ENCODE measurements around the gene NUP37. TPM values are rescaled to one million over a fixed set of nuclear protein-coding genes. Genes with fewer than 3 reads are reported as not detected.
"Not testable (repeated sequence)": the region's sequence is repeated elsewhere in the genome, so short reads cannot be mapped to it uniquely, and the experiment has no call there.

Gene NUP37, protein sequence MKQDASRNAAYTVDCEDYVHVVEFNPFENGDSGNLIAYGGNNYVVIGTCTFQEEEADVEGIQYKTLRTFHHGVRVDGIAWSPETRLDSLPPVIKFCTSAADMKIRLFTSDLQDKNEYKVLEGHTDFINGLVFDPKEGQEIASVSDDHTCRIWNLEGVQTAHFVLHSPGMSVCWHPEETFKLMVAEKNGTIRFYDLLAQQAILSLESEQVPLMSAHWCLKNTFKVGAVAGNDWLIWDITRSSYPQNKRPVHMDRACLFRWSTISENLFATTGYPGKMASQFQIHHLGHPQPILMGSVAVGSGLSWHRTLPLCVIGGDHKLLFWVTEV
- 10 to 100 TPM; 12.6 to 16.1 TPM for total RNA-seq
- polyA plus RNA-seq, result 1 to 10 TPM; 9.5 to 9.7 TPM
- long read RNA-seq, donor 1, transcript NUP37-209 (10 exons, 2,372 nt), result major isoform, 12 of 17 reads
- long read RNA-seq, donor 1, partial matches to known transcripts, result 1 of 17 reads
- long read RNA-seq, donor 1, other reads (novel, unspliced or antisense), result 2 of 17 reads
- long read RNA-seq, donor 2, partial matches to known transcripts, result 0 of 1 reads
- long read RNA-seq, donor 2, other reads (novel, unspliced or antisense), result 0 of 1 reads

DNA sequence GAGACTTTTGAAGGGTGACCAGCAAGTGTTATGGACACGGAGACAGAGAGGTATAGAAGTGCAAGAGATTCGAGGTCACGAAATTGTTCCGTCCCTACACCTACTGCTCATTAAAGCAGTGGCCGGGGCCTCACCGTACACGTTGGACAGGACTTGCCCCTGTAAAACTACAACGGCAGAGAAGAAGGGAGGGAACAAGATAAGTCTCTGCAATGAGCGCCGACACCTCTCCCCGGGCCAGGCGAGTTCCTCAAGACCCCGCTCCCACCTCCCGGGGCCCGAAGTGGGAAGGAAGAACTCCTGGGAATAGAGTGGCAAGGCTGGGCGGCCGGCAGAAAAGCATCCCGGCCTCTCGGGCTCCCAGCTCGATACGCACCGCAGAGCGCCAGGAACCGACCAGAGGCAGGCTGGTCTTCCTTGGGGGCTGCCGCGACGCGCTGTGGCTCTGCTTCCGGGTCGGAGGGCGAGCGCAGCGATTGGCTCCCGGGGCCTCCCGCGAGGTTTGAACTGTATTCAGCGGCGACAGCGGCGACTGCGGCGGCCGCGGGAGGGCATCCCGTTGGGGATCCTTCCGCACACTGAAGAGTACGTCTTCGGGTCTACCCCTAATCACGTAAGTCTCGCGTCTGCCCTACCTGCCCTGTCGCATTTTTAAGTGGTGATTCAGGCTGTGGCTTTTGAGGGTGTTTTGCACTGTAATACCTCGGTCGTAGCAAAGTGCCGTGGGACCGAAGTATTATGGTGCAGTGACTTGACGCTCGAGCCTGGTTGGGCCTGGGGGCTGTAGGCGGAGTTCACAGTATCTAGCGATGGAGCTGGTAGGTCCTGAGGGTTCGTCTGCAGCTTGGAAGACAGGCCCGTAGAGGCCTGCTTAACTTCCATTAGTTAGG, at the start of gene NUP37, which contains the start of gene PARPBP:
TSS of gene NUP37 (minus strand) at position 441 of the 890 bp plus-strand sequence. CDS start 1,596 bp downstream, outside the sequence.
TSS of gene PARPBP (plus strand) at position 510 of the 890 bp plus-strand sequence. CDS start 3,706 bp downstream, outside the sequence.
- no peaks in the 10 kb centered on the region for H3K27me3 ChIP-seq (ENCODE audit: control insufficient read depth in 1 of 2, insufficient read depth in 2 of 2, low read length in 1 of 2)
- H3K36me3 ChIP-seq (ENCODE audit: control insufficient read depth in 1 of 2, insufficient read depth in 2 of 2, low read length in 1 of 2), result no peaks in the 10 kb centered on the region
- H3K9me3 ChIP-seq (ENCODE audit: control insufficient read depth, low read length), result no peaks in the 10 kb centered on the region
- DNase-seq, result peak; percentile 94 to 97
- peak; percentile 98 for ATAC-seq (ENCODE audit: low FRiP score)
- H3K4me1 ChIP-seq (ENCODE audit: control insufficient read depth in 1 of 2, insufficient read depth in 2 of 2, low read length in 2 of 2), result peaks cover 0 to 3% of the 10 kb centered on the region in 2 donors
- intact Hi-C loops (cut with DNase I), result loop anchor here (5.0 to 10.0 kb wide), 3 partner anchors 55 to 362 kb away; partner anchors contain the start of genes IGF1 (in 2 of the 2) and WASHC3 (in 2 of the 2)
- WGBS, 2 donors, result 0% methylated on average over 62 of the region's 62 CpGs
- H3K27ac ChIP-seq (ENCODE audit: low read depth in 1 of 2, low read length in 2 of 2), result peak within 1 kb of the TSS; percentile 6 to 41
- peak within 1 kb of the TSS; percentile 77 to 79 for H3K4me3 ChIP-seq (ENCODE audit: low read length in 2 of 2)

DNA sequence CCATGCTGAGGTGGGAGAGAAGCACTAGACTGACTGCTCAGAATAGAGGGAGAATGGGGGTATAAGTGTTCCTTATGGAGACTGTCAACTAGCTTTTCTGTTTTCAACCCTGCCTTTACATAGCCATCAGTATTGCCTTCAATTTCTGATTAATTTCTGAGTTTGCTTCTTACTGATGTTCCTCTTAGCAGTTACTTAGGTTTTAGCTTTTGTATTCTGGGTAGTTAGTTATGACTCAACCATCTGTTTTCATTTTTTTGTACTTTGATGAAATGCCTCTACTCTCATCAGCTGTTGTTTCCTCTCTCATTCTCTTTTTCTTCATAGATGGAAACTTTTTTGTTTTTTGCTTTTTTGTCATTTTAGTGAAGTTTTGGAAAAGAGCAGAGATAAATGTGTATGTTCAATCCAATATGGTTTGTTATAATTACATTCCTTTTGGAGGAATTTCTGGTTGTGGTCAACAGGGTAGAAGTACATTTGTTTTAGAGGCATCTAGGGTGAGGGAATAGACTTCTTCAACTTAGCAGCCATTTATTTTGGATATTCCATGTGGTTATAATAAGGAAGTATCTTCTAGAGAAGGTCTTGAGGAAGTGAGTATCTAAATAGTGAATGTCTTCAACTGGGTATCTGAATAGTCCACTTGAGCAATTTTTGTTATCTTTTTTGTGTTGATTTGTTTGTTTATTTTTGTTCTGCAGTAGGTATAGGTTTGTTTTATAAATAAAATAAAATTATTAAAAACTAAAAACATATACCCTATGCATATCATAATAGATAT, 48.1 kb upstream of the NUP37 start:
- H3K36me3 ChIP-seq (ENCODE audit: control insufficient read depth in 1 of 2, insufficient read depth in 2 of 2, low read length in 1 of 2), result no peaks in the 10 kb centered on the region
- intact Hi-C loops (cut with DNase I), result no loop called here
- no peak overlapping the region for H3K27ac ChIP-seq (ENCODE audit: low read depth in 1 of 2, low read length in 2 of 2)
- no peaks in the 10 kb centered on the region for H3K27me3 ChIP-seq (ENCODE audit: control insufficient read depth in 1 of 2, insufficient read depth in 2 of 2, low read length in 1 of 2)
- ATAC-seq (ENCODE audit: low FRiP score), result no peak
- no peak for DNase-seq
- no peaks in the 10 kb centered on the region for H3K9me3 ChIP-seq (ENCODE audit: control insufficient read depth, low read length)
- peaks cover 0 to 2% of the 10 kb centered on the region in 2 donors for H3K4me1 ChIP-seq (ENCODE audit: control insufficient read depth in 1 of 2, insufficient read depth in 2 of 2, low read length in 2 of 2)
- no peak overlapping the region for H3K4me3 ChIP-seq (ENCODE audit: low read length in 2 of 2)

DNA sequence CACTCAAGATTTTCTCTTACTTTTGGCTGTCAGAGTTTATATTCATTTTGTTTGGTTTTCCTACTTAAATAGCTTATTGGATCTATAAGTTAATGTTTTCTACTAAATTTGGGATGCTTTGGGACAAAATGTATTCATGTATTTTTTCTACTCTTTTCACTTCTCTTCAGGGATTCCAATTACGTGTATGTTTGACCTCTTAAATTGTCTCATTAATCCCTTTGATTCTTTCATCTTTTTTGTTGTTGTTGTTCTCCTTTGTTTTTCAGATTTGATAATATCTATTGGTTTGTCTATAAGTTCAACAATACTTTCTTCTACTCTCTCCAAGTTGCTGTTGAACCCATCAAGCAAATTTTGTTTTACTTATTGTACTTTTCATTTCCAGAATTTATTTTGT, 43.5 kb upstream of the NUP37 start:
- no peaks in the 10 kb centered on the region for H3K27me3 ChIP-seq (ENCODE audit: control insufficient read depth in 1 of 2, insufficient read depth in 2 of 2, low read length in 1 of 2)
- WGBS, 2 donors, result 93 to 97% methylated on average over 1 of the region's 1 CpG
- H3K27ac ChIP-seq (ENCODE audit: low read depth in 1 of 2, low read length in 2 of 2), result no peak overlapping the region
- no peaks in the 10 kb centered on the region for H3K36me3 ChIP-seq (ENCODE audit: control insufficient read depth in 1 of 2, insufficient read depth in 2 of 2, low read length in 1 of 2)
- no peaks in the 10 kb centered on the region for H3K9me3 ChIP-seq (ENCODE audit: control insufficient read depth, low read length)
- ATAC-seq (ENCODE audit: low FRiP score) (no peak), DNase-seq (no peak)
- no peak overlapping the region for H3K4me3 ChIP-seq (ENCODE audit: low read length in 2 of 2)
- peaks cover 0 to 2% of the 10 kb centered on the region in 2 donors for H3K4me1 ChIP-seq (ENCODE audit: control insufficient read depth in 1 of 2, insufficient read depth in 2 of 2, low read length in 2 of 2)
- intact Hi-C loops (cut with DNase I), result no loop called here

DNA sequence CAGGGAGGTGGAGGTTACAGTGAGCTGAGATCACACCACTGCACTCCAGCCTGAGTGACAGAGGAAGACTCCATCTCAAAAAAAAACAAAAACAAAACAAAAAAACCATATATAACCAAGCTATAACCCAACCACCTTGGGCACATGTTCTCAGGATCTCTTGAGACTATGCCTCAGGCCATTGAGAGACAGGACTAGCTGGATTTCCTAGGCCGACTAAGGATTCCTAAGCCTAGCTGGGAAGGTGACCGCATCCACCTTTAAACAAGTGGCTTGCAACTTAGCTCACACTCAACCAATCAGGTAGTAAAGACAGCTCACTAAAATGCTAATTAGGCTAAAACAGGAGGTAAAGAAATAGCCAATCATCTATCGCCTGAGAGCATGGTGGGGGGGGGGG, 35.3 kb upstream of the NUP37 start:
- H3K9me3 ChIP-seq (ENCODE audit: control insufficient read depth, low read length); intact Hi-C loops (cut with DNase I); H3K27me3 ChIP-seq (ENCODE audit: control insufficient read depth in 1 of 2, insufficient read depth in 2 of 2, low read length in 1 of 2); ATAC-seq (ENCODE audit: low FRiP score); H3K36me3 ChIP-seq (ENCODE audit: control insufficient read depth in 1 of 2, insufficient read depth in 2 of 2, low read length in 1 of 2); DNase-seq; H3K4me1 ChIP-seq (ENCODE audit: control insufficient read depth in 1 of 2, insufficient read depth in 2 of 2, low read length in 2 of 2); H3K27ac ChIP-seq (ENCODE audit: low read depth in 1 of 2, low read length in 2 of 2); H3K4me3 ChIP-seq (ENCODE audit: low read length in 2 of 2): not testable (repeated sequence)
- 97 to 99% methylated on average over 3 of the region's 3 CpGs for WGBS, 2 donors

DNA sequence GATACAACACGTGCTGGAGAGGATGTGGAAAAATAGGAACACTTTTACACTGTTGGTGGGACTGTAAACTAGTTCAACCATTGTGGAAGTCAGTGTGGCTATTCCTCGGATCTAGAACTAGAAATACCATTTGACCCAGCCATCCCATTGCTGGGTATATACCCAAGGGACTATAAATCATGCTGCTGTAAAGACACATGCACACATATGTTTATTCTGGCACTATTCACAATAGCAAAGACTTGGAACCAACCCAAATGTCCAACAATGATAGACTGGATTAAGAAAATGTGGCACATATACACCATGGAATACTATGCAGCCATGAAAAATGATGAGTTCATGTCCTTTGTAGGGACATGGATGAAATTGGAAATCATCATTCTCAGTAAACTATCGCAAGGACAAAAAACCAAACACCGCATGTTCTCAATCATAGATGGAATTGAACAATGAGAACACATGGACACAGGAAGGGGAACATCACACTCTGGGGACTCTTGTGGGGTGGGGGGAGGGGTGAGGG, 27.2 kb upstream of the NUP37 start:
- ATAC-seq (ENCODE audit: low FRiP score); H3K4me1 ChIP-seq (ENCODE audit: control insufficient read depth in 1 of 2, insufficient read depth in 2 of 2, low read length in 2 of 2); H3K27ac ChIP-seq (ENCODE audit: low read depth in 1 of 2, low read length in 2 of 2); intact Hi-C loops (cut with DNase I); H3K4me3 ChIP-seq (ENCODE audit: low read length in 2 of 2); DNase-seq; H3K9me3 ChIP-seq (ENCODE audit: control insufficient read depth, low read length); H3K36me3 ChIP-seq (ENCODE audit: control insufficient read depth in 1 of 2, insufficient read depth in 2 of 2, low read length in 1 of 2); H3K27me3 ChIP-seq (ENCODE audit: control insufficient read depth in 1 of 2, insufficient read depth in 2 of 2, low read length in 1 of 2): not testable (repeated sequence)
- 84 to 86% methylated on average over 4 of the region's 4 CpGs for WGBS, 2 donors

DNA sequence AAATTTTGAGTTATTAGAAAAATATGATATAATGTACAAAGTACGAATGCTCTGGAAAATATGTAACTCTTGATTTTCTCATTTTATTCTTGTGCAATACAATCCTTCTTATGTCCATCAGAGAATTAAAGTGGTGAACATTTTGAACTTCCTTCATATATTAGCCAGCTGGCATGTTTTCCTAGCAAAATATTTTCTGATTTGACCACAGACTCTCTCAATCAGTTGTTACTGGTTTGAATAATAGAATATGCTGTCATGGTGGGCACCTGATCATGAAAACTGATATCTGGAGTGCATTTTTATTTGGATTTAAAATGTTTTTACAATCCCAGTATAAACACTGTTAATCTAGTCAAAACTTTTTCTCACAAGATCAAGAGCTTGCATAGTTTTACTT, 24.3 kb upstream of the NUP37 start:
- 9 to 15% methylated on average over 1 of the region's 1 CpG for WGBS, 2 donors
- DNase-seq (no peak), ATAC-seq (ENCODE audit: low FRiP score) (no peak)
- H3K36me3 ChIP-seq (ENCODE audit: control insufficient read depth in 1 of 2, insufficient read depth in 2 of 2, low read length in 1 of 2), result no peaks in the 10 kb centered on the region
- no peak overlapping the region for H3K4me3 ChIP-seq (ENCODE audit: low read length in 2 of 2)
- peaks cover 1% of the 10 kb centered on the region for H3K9me3 ChIP-seq (ENCODE audit: control insufficient read depth, low read length)
- H3K4me1 ChIP-seq (ENCODE audit: control insufficient read depth in 1 of 2, insufficient read depth in 2 of 2, low read length in 2 of 2), result no peaks in the 10 kb centered on the region
- intact Hi-C loops (cut with DNase I), result no loop called here
- H3K27ac ChIP-seq (ENCODE audit: low read depth in 1 of 2, low read length in 2 of 2), result no peak overlapping the region
- no peaks in the 10 kb centered on the region for H3K27me3 ChIP-seq (ENCODE audit: control insufficient read depth in 1 of 2, insufficient read depth in 2 of 2, low read length in 1 of 2)

DNA sequence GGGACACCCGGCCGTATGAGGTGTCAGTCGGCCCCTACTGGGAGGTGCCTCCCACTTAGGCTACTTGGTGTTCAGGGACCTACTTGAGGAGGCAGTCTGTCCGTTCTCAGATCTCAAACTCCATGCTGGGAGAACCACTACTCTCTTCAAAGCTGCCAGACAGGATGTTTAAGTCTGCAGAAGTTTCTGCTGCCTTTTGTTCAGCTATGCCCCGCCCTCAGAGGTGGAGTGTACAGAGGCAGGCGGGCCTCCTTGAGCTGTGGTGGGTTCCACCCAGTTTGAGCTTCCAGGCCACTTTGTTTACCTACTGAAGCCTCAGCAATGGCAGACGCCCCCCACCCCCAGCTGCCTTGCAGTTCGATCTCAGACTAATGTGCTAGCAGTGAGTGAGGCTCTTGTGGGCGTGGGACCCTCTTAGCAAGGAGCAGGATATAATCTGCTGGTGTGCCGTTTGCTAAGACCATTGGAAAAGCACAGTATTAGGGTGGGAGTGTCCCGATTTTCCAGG, 23.0 kb upstream of the NUP37 start:
- H3K9me3 ChIP-seq (ENCODE audit: control insufficient read depth, low read length); H3K36me3 ChIP-seq (ENCODE audit: control insufficient read depth in 1 of 2, insufficient read depth in 2 of 2, low read length in 1 of 2); H3K4me1 ChIP-seq (ENCODE audit: control insufficient read depth in 1 of 2, insufficient read depth in 2 of 2, low read length in 2 of 2); H3K27me3 ChIP-seq (ENCODE audit: control insufficient read depth in 1 of 2, insufficient read depth in 2 of 2, low read length in 1 of 2); ATAC-seq (ENCODE audit: low FRiP score); H3K27ac ChIP-seq (ENCODE audit: low read depth in 1 of 2, low read length in 2 of 2); H3K4me3 ChIP-seq (ENCODE audit: low read length in 2 of 2); DNase-seq; intact Hi-C loops (cut with DNase I): not testable (repeated sequence)
- WGBS, 2 donors, result 91 to 93% methylated on average over 11 of the region's 11 CpGs
